Heart left ventricle (tissue), 13 donors: ENCODE results near the gene NCK2.
"Not testable (repeated sequence)": the region's sequence is repeated elsewhere in the genome, so short reads cannot be mapped to it uniquely, and the experiment has no call there.

ENCODE experiments used
- POLR2A ChIP-seq, 2 donors: fragments of 450-650 bp; IDR thresholded peaks; one replicate each; pipeline ENCODE4 v1.6.1; 2017; ENCODE audit warnings: antibody characterized with exemption in 2 of 2, mild to moderate bottlenecking in 2 of 2, moderate library complexity in 2 of 2
- TF ChIP-seq, protein P1 (sequence below), 12 donors: fragments of 200-600 bp; sonication (generic) in 4 of 12; IDR thresholded peaks; one replicate each; pipeline versions ENCODE4 v1.5.0 to v1.8.0; 2018 to 2022; ENCODE audit warnings: antibody characterized with exemption in 12 of 12, mild to moderate bottlenecking in 5 of 12
- donor health status: ischemic (EF 13 %, LVEDD 7.1; RV severe dilation, severe dysfunction).
- donor health status: DM: no; HTN: yes; CAD: no.
- donor health status: DM: no; HTN: no; CAD: no.
- donor health status: ischemic (EF 25% LVEDD 6.9; RV normal size, moderate dysfunction).
- donor health status: ischemic (EF 25% LVEDD 5.7; RV mildly dilated, moderate dysfunction).
- donor health status: ischemic (EF 35%, LVEDD 5.7; RV mildly dilated, moderate dysfunction).
- donor health status: nonischemic (EF 11% LVEDD 7.7; RV severe dilation, severe dysfunction).
- donor health status: DM: yes; HTN: yes; CAD: no.
- donor health status: PGD.
- donor health status: ischemic (EF 29% LVEDD 5.4; RV normal size, mild dysfunction).
- donor health status: nonischemic (EF 23%, LVEDD 6.1; RV moderate dilation, normal function).

DNA sequence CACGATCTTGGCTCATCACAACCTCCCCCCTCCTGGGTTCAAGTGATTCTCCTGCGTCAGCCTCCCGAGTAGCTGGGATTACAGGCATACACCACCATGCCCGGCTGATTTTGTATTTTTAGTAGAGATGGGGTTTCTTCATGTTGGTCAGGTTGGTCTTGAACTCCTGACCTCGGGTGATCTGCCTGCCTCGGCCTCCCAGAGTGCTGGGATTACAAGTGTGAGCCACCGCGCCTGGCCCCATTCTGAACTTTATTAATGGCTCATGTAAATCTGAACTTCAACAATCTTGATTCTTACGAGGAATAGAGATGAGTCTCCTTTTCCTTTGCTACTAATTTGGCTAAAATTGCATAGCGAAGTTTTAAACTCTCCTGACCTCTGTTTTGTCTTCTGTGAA, 12.2 kb downstream of the NCK2 start:
- TF ChIP-seq, protein P1, sequence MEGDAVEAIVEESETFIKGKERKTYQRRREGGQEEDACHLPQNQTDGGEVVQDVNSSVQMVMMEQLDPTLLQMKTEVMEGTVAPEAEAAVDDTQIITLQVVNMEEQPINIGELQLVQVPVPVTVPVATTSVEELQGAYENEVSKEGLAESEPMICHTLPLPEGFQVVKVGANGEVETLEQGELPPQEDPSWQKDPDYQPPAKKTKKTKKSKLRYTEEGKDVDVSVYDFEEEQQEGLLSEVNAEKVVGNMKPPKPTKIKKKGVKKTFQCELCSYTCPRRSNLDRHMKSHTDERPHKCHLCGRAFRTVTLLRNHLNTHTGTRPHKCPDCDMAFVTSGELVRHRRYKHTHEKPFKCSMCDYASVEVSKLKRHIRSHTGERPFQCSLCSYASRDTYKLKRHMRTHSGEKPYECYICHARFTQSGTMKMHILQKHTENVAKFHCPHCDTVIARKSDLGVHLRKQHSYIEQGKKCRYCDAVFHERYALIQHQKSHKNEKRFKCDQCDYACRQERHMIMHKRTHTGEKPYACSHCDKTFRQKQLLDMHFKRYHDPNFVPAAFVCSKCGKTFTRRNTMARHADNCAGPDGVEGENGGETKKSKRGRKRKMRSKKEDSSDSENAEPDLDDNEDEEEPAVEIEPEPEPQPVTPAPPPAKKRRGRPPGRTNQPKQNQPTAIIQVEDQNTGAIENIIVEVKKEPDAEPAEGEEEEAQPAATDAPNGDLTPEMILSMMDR (IDR thresholded peaks at IDR 0.05) = not testable (repeated sequence)
- TF ChIP-seq POLR2A (IDR thresholded peaks at IDR 0.05) = not testable (repeated sequence)
